Gastroesophageal sphincter (tissue), 4 donors: Measurements from ENCODE around the gene SAE1. TPM values are rescaled to one million over a fixed set of nuclear protein-coding genes. Genes with fewer than 3 reads are reported as not detected.

Experiments
- ATAC-seq: fragments of 150-250 bp; one replicate; pipeline ENCODE4 v1.9.1; 2016; ENCODE audit warnings: mild to moderate bottlenecking, moderate library complexity
- H3K27ac ChIP-seq, 4 donors: fragments of 200-600 bp; sonication (generic) in 3 of 4; 1 replicate in 3 of 4; 2 replicates in 1 of 4; pipeline ENCODE4 v1.5.1; 2016 to 2019
- H3K27me3 ChIP-seq: fragments of 200-600 bp; sonication (generic); one replicate; pipeline ENCODE4 v1.5.1; 2019
- H3K36me3 ChIP-seq, 2 donors: fragments of 200-600 bp; sonication (generic); one replicate each; pipeline ENCODE4 v1.5.1; 2019; ENCODE audit warnings: control low read depth in 1 of 2
- H3K4me1 ChIP-seq, 3 donors: fragments of 200-600 bp; sonication (generic); 1 replicate in 2 of 3; 2 replicates in 1 of 3; pipeline ENCODE4 v1.5.1; 2016 to 2019; ENCODE audit warnings: control low read depth in 2 of 3
- H3K4me3 ChIP-seq, 2 donors: fragments of 200-600 bp; sonication (generic); one replicate each; pipeline ENCODE4 v1.5.1; 2019; ENCODE audit warnings: mild to moderate bottlenecking in 1 of 2, moderate library complexity in 1 of 2
- H3K9me3 ChIP-seq, 3 donors: fragments of 200-600 bp; sonication (generic); one replicate each; pipeline ENCODE4 v1.5.1; 2017 to 2019; ENCODE audit warnings: control low read depth in 2 of 3
- EP300 ChIP-seq: sonication (generic); formaldehyde crosslinking; IDR thresholded peaks from one replicate; pipeline ENCODE4 v1.6.1; 2017; ENCODE audit warnings: antibody characterized with exemption, mild to moderate bottlenecking
- POLR2A ChIP-seq, 2 donors: fragments of 450-650 bp; IDR thresholded peaks; one replicate each; pipeline ENCODE4 v1.6.1; 2017; ENCODE audit warnings: antibody characterized with exemption in 2 of 2, mild to moderate bottlenecking in 2 of 2, moderate library complexity in 1 of 2
- POLR2AphosphoS5 ChIP-seq: sonication (generic); formaldehyde crosslinking; IDR thresholded peaks from one replicate; pipeline ENCODE4 v1.6.1; 2017; ENCODE audit warnings: antibody characterized with exemption
- WGBS, 2 donors: methylation state at CpG; one replicate each; pipeline ENCODE4 v1.1.5; 2018; ENCODE audit warnings: low coverage in 1 of 2; 5-methylcytosine and 5-hydroxymethylcytosine counted together
- total RNA-seq, 4 donors: library from RNA; depleted of rRNA; stranded (reverse); fragments of >200 nt; gene quantifications; one replicate each; pipeline ENCODE4 v1.1.0, GENCODE V29; 2016
- TF ChIP-seq, protein P1 (sequence below), 4 experiments: fragments of 200-600 bp in 2 of 4; fragments of 450-650 bp in 2 of 4; sonication (generic) in 1 of 4; IDR thresholded peaks; one replicate each; pipeline ENCODE4 v1.5.1; 2017 to 2019; ENCODE audit warnings: antibody characterized with exemption in 4 of 4, mild to moderate bottlenecking in 2 of 4, moderate library complexity in 2 of 4

Gene SAE1
- total RNA-seq, 4 donors from 2014 or later, result 134 to 157 (median 153) TPM

DNA sequence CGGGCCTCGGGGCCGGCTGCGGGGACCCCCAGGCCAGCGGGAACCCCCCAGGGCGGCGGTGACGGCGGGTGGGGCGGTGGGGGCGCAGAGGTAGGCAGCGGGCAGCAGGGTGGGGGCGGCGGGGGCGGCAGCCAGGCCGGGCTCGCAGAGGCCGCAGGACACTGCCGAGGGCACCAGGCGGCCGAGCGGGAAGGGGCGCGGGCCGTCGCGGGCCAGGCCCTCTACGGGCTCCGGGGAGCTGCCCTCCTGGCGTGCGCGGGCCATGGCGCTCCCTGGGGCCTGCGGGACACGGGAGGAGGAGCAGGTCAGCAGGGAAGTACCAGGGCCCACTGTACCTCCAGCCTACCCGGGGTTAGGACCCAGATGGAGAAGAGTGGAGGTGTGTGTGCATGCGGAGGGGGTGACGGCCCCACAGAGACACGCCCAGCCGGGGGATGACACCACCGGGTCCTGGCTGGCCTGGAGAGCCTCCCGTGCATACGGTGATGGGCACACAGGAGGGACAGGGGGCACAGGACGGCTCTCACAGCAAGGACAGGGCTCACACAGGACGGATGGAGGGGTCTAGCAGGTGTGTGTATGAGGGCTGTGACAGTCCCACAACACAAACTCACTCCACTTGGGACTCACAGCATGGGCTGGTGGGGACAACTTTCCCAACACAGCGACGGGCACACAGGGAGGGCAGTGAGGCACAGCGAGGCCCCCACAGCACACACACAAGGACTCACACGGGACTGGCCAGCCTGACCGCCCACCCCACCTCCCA is 97.7 kb downstream of the SAE1 start:
- 37 to 45% methylated on average over 2 to 5 of the region's 50 CpGs for WGBS, 2 donors
- H3K4me1 ChIP-seq, result peaks cover 0 to 75% (median 6%) of the 10 kb centered on the region in 3 donors
- peak; percentile 4 for ATAC-seq
- H3K27me3 ChIP-seq, result no peaks in the 10 kb centered on the region
- no peaks in the 10 kb centered on the region for H3K9me3 ChIP-seq
- peak overlapping the region; percentile 79 to 99 for H3K4me3 ChIP-seq
- peak overlapping the region; percentile 100 for H3K27ac ChIP-seq
- TF ChIP-seq, protein P1, sequence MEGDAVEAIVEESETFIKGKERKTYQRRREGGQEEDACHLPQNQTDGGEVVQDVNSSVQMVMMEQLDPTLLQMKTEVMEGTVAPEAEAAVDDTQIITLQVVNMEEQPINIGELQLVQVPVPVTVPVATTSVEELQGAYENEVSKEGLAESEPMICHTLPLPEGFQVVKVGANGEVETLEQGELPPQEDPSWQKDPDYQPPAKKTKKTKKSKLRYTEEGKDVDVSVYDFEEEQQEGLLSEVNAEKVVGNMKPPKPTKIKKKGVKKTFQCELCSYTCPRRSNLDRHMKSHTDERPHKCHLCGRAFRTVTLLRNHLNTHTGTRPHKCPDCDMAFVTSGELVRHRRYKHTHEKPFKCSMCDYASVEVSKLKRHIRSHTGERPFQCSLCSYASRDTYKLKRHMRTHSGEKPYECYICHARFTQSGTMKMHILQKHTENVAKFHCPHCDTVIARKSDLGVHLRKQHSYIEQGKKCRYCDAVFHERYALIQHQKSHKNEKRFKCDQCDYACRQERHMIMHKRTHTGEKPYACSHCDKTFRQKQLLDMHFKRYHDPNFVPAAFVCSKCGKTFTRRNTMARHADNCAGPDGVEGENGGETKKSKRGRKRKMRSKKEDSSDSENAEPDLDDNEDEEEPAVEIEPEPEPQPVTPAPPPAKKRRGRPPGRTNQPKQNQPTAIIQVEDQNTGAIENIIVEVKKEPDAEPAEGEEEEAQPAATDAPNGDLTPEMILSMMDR (IDR thresholded peaks at IDR 0.05), result no peak
- no peak for TF ChIP-seq POLR2AphosphoS5
- TF ChIP-seq EP300, result no peak
- TF ChIP-seq POLR2A (IDR thresholded peaks at IDR 0.05), result peak in 1 of 2 donors; percentile 11
- peaks cover 0 to 8% of the 10 kb centered on the region in 2 donors for H3K36me3 ChIP-seq

DNA sequence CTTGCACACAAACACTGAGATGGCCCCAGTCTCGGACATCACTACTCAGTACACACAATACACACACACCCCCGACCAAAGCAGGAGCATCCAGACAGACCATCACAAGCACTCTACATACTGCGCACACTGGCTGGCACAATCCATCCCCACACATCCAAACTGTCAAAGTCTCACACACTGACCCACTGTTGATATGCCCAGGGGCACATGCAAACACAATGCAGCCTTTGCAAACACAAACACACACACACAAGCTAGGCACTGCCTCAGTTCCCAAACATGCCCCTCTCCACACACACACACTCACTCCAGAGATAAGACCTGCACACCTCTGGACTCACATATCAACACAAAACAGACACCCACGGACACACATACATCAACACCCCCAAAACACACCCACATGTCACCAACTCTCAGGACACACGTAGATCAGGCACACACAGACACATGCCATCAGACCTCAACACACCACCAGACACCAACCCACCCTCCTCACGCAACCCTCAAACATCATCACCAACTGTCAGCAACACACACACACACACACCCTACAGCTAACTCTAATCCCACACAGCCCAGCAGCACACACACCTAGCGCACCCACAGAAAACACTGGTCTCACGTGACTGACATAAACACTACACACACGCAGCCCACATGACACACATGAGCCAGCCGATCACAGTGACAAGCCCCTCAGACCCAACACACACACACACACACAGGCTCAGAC is 98.5 kb downstream of the SAE1 start:
- Histone ChIP-seq H3K4me1 (peaks cover 0 to 75% (median 6%) of the 10 kb centered on the region in 3 donors), H3K4me3 (peak overlapping the region; percentile 87 to 99), H3K27ac (peak overlapping the region; percentile 100), H3K9me3 (no peaks in the 10 kb centered on the region), H3K36me3 (peaks cover 0 to 2% of the 10 kb centered on the region in 2 donors), H3K27me3 (no peaks in the 10 kb centered on the region)
- TF ChIP-seq POLR2A (IDR thresholded peaks at IDR 0.05) (no peak), POLR2AphosphoS5 (no peak), EP300 (no peak)
- TF ChIP-seq, protein P1 (IDR thresholded peaks at IDR 0.05), result no peak
- 5 to 12% methylated on average over 3 to 8 of the region's 10 CpGs for WGBS, 2 donors
- ATAC-seq, result no peak

DNA sequence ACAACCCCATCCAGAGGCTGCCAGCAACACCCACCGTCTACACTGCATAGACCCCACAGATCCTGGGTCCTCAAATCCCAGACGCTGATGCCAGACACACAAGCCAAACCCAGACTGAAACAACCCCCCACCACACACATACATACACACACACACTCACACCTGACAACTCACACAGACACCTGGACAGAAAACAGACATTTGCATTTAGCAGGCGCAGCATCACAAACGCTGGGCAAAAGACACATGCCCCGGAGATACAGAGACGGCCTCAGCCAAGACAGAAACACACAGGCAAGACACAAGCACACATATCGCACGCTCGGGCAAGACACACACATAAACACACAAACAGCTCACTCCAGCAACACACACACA is 99.0 kb downstream of the SAE1 start:
- WGBS, 2 donors, result 8 to 20% methylated on average over 1 to 2 of the region's 9 CpGs
- Histone ChIP-seq H3K36me3 (no peaks in the 10 kb centered on the region), H3K9me3 (no peaks in the 10 kb centered on the region), H3K4me1 (peaks cover 0 to 75% (median 6%) of the 10 kb centered on the region in 3 donors), H3K4me3 (peak overlapping the region; percentile 87 to 99), H3K27ac (peak overlapping the region; percentile 93 to 100 (median 100)), H3K27me3 (no peaks in the 10 kb centered on the region)
- ATAC-seq, result no peak
- TF ChIP-seq EP300 (no peak), POLR2A (IDR thresholded peaks at IDR 0.05) (no peak), POLR2AphosphoS5 (no peak)
- TF ChIP-seq, protein P1 (IDR thresholded peaks at IDR 0.05), result no peak

DNA sequence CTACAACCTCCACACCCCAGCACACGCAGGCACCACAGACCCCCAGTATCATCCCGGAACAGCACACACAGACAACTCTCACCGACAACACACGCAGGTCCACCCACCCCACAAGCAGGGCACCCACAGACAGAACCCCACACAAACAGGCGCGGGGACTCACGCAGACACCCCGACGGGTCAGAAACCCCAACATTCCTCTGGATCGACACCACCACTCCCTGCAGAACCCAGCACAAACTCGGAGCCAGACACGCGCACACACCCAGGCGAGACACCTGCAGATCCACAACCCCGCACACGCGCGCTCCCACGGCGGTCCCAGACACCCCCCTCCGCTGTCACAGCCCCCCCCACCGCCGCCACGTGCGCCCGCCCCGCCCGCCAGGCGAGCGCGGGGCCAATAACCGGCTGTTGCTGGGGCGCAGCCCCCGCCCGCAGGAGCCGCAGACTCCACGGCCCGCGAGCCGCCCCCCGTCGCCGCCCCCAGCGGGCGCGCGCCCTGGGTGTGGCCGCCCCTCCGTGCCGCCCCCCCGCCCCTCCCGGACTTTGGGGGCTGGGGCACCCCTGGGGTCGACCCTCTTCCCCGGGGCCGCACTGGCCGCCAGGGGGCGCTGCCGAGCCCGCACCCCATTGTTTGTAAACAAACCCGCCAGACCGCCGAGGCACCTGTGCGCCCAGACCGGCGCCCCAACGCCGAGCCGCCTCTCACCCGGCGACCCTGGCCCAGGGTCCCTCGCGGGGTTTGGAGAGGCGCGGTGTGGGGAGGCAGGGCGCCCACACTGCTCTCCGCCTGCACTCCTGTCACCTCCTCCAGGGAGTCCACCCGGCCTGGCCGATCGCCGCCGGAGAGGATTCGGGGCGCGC is 99.7 kb downstream of the SAE1 start:
- ATAC-seq, result peak; percentile 3
- Histone ChIP-seq H3K4me3 (peak overlapping the region; percentile 87 to 99), H3K4me1 (peaks cover 0 to 72% (median 6%) of the 10 kb centered on the region in 3 donors), H3K27me3 (no peaks in the 10 kb centered on the region), H3K36me3 (no peaks in the 10 kb centered on the region), H3K9me3 (no peaks in the 10 kb centered on the region), H3K27ac (peak overlapping the region; percentile 93 to 100 (median 100))
- WGBS, 2 donors, result no CpG with 5 or more reads among the region's 84 CpGs
- TF ChIP-seq, protein P1 (IDR thresholded peaks at IDR 0.05), result peak in 3 of 4 experiments; percentile 81 to 93 (median 91)
- TF ChIP-seq POLR2A (IDR thresholded peaks at IDR 0.05), result no peak
